Measurements from ENCODE around the gene MGA.

The MGA gene

GRCh38 chr15:41816788-41817187 is 156.6 kb downstream of the MGA start:
- no peak for DNase-seq (ENCODE audit: low read depth, low spot score)
- H3K4me3 ChIP-seq (ENCODE audit: low read length): no peak overlapping the region

- DNase-seq (ENCODE audit: low read depth, low spot score): no peak
- H3K4me3 ChIP-seq (ENCODE audit: low read length): no peak overlapping the region
These were observed 157.1 kb downstream of the MGA start for GRCh38 chr15:41817327-41817726.

- DNase-seq (ENCODE audit: low read depth, low spot score): no peak
- H3K4me3 ChIP-seq (ENCODE audit: low read length): no peak overlapping the region
These were observed 157.6 kb downstream of the MGA start for GRCh38 chr15:41817781-41818180.

GRCh38 chr15:41819455-41820050 is 159.3 kb downstream of the MGA start:
- no peak for DNase-seq (ENCODE audit: low read depth, low spot score)
- no peak overlapping the region for H3K4me3 ChIP-seq (ENCODE audit: low read length)

- no peak for DNase-seq (ENCODE audit: low read depth, low spot score)
- no peak overlapping the region for H3K4me3 ChIP-seq (ENCODE audit: low read length)
These were observed 160.7 kb downstream of the MGA start for GRCh38 chr15:41820791-41821423.

- H3K4me3 ChIP-seq (ENCODE audit: low read length): no peak overlapping the region
- DNase-seq (ENCODE audit: low read depth, low spot score): no peak
These were observed 161.6 kb downstream of the MGA start for GRCh38 chr15:41821831-41822230.

- no peak for DNase-seq (ENCODE audit: low read depth, low spot score)
- no peak overlapping the region for H3K4me3 ChIP-seq (ENCODE audit: low read length)
These were observed 162.3 kb downstream of the MGA start for GRCh38 chr15:41822471-41822870.

All from Jurkat, Clone E6-1 (cell line).